GM12864 (cell line): ENCODE measurements around the gene BAD.
"Not testable (repeated sequence)": the region's sequence is repeated elsewhere in the genome, so short reads cannot be mapped to it uniquely, and the experiment has no call there.

Experiments
- DNase-seq: peaks from one replicate; pipeline ENCODE4 v3.0.0-alpha.2; 2011; ENCODE audit warnings: low read depth
- H3K4me3 ChIP-seq: 2 replicates; pipeline ENCODE4 v1.5.1; 2011; ENCODE audit warnings: mild to moderate bottlenecking, low read depth, low read length, control low read depth
- TF ChIP-seq, protein P1 (sequence below): IDR thresholded peaks from 2 replicates; pipeline ENCODE4 v1.5.1; 2011; ENCODE audit warnings: low read depth, mild to moderate bottlenecking, moderate library complexity, low read length, control low read depth, inconsistent platforms; ENCODE audit errors: missing control alignments

BAD gene

DNA sequence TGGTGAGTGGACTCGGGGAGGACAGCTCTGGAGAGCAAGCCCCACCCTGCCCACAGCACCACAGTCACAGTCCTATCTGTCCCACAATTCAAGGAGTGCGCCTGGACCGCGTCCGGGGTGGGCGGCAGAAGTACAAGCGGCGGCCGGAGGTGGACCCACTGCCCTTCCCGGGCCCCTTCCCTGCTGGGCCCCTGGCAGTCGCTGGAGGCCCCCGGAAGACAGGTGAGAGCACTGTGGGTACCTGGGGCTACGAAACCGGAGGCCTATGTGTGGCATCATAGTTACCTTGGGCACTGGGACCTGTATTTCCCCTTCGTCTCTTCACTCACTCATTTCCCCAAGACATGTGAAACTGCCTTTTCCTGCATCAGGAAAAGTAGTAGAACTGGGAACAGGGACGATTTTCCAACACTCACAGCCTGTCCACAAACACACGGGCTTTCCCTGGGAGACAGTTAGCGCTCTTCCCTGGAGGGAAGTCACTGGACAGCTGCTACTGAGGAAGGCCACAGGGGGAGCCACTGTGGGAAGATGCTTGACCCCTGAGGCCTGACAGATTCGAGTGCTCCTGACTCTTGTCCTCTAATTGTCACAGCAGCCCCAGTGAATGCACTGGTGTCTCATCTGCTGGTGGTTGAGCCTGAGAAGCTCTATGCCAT, 29.8 kb upstream of the BAD start:
- TF ChIP-seq, protein P1, sequence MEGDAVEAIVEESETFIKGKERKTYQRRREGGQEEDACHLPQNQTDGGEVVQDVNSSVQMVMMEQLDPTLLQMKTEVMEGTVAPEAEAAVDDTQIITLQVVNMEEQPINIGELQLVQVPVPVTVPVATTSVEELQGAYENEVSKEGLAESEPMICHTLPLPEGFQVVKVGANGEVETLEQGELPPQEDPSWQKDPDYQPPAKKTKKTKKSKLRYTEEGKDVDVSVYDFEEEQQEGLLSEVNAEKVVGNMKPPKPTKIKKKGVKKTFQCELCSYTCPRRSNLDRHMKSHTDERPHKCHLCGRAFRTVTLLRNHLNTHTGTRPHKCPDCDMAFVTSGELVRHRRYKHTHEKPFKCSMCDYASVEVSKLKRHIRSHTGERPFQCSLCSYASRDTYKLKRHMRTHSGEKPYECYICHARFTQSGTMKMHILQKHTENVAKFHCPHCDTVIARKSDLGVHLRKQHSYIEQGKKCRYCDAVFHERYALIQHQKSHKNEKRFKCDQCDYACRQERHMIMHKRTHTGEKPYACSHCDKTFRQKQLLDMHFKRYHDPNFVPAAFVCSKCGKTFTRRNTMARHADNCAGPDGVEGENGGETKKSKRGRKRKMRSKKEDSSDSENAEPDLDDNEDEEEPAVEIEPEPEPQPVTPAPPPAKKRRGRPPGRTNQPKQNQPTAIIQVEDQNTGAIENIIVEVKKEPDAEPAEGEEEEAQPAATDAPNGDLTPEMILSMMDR, result peak; percentile 13
- no peak for DNase-seq
- no peak overlapping the region for H3K4me3 ChIP-seq

DNA sequence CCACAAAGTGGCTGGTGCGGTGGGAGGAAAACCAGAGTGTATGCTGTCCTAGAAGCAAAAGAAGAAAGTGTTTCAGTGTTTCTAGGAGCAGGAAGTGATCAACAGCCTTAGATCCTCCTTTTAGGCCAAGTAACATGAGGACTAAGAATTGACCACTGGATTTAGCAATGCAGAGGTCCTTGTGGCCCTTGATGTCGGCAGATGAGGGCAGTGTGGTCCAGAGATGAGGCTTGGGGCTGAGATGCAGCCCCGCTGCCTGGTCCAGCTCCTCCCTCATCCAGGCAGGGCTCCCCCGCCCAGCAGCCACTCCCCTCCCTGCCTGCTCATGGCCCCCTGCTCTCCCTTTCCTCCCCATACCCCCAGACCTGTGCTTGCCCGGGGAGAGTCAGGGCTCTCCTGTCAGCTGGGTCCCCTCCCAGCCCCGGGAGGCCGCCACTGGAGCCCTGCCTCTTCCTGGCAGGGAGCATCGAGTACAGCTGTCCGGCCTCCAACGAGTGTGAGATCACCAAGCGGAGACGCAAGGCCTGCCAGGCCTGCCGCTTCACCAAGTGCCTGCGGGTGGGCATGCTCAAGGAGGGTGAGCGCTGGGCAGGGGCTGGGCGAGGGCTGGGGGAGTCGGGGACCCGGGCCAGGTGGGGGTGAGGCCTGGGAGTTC, 29.2 kb upstream of the BAD start:
- DNase-seq, result no peak
- TF ChIP-seq, protein P1, result no peak
- no peak overlapping the region for H3K4me3 ChIP-seq

DNA sequence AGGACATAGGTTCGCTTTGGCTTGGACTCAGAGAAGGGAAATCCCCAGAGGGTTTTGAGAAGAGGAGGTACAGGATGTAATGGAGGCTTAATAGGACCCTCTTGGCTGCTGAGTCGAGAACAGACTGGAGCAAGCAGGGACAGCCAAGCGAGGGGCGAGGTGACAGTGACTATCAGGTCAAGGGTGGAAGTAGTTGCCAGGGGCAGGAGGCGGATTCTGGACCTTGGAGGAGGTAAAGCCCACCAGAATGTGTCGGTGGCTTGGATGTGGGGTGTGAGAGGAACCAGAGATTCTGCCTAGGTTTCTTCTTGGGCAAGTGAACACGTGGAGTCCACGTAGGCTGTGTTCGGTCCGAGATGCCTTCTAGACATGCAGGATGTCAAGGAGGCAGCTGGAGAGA, 28.5 kb upstream of the BAD start:
- TF ChIP-seq, protein P1, result no peak
- no peak for DNase-seq
- H3K4me3 ChIP-seq, result no peak overlapping the region

GRCh38 chr11:64307795-64308194, 23.3 kb upstream of the BAD start:
- not testable (repeated sequence) for DNase-seq

DNA sequence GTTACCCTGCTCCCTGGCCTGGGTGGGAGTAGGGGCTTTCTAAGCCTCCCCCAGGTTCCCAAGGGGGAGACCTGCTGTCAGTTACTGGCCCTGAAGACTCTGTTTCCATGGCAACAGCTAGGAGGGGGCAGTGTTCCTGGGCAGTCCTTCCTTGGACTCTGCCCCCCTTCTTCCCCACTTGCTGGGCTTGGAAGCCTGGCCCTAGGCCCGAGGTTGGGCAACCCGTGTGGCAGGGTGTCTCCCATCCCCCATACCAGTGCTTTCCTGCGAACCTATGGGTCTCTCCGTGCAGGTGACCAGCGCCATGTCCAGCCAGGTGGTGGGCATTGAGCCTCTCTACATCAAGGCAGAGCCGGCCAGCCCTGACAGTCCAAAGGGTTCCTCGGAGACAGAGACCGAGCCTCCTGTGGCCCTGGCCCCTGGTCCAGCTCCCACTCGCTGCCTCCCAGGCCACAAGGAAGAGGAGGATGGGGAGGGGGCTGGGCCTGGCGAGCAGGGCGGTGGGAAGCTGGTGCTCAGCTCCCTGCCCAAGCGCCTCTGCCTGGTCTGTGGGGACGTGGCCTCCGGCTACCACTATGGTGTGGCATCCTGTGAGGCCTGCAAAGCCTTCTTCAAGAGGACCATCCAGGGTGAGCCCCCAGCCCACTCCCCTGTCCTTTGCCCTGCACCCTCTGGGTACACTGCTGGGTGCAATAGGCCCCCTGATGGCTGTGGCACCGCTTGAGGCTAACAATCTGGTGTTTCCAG, 22.6 kb upstream of the BAD start:
- TF ChIP-seq, protein P1, result no peak
- DNase-seq, result no peak

More at GRCh38 chr11:64307795-64308194, 23.3 kb upstream of the BAD start:
- not testable (repeated sequence) for H3K4me3 ChIP-seq

DNA sequence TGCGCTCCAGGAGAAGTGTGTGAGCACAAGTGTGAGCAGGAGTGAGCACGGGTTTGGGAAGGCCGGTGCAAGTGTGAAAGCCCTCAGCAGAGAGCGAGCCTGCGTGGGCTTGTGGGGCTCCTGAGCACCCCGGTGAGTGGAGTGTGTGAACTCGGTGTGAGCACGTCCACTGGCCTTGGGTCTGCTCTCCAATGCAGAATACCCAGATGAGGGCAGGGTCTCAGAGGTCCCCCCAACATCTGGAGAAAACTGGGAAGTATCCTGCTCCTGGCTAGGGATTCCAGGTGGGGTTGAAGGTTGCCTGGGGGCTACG, 22.1 kb upstream of the BAD start:
- no peak for DNase-seq
- H3K4me3 ChIP-seq, result peak overlapping the region; percentile 78
- TF ChIP-seq, protein P1, result no peak

More for the DNA sequence above, 22.6 kb upstream of the BAD start:
- peak overlapping the region; percentile 78 for H3K4me3 ChIP-seq

DNA sequence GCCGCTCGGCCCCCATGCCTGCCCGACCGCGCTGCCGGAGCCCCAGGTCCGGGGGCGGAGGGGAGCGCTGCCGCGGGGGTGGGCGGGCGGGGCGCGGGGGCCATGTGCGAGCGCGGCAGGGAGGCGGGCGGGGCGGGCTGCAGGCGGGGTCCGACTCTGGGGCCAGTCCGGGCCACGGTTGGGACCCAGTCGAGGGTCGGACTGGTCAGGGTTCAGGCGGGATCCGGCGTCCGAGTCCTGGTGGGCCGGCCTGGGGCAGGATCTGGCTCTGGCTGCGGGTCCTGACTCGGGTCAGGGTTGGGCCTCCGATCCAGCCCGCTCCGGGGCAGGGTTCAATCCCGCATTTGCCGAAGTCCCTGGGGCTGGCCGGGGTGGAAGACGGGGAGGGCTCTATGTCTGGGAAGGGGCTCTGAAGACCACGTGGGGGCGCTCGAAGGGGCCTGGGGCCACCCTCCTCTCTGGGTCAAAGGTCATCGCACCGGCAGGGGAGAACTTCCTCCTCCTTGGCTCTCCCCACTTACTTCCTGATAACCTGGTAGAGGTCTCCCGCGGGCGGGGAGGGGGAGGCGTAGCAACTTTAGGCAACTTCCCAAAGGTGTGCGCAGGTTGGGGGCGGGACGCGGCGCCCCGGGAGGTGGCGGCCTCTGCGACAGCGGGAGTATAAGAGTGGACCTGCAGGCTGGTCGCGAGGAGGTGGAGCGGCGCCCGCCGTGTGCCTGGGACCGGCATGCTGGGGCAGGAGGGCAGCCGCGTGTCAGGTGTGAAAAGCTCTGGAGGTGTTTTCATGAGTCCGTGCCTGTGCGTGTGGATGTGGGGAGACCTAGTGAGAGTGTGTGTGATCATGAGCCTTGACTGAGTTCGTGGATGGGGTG, 21.5 kb upstream of the BAD start:
- H3K4me3 ChIP-seq, result peak overlapping the region; percentile 78
- TF ChIP-seq, protein P1, result peak; percentile 45
- no peak for DNase-seq
